ENCODE data around the gene GPBP1L1. TPM values are rescaled to one million over a fixed set of nuclear protein-coding genes. Genes with fewer than 3 reads are reported as not detected.

The GPBP1L1 gene
- total RNA-seq, 3 donors from 2014 or later = 167 to 246 (median 179) TPM

GRCh38 chr1:45583264-45583665 is 103.1 kb downstream of the GPBP1L1 start:
- Histone ChIP-seq H3K36me3 (ENCODE audit: low read depth) (no peaks in the 10 kb centered on the region), H3K9me3 (no peaks in the 10 kb centered on the region), H3K4me1 (ENCODE audit: low read depth) (peaks cover 19% of the 10 kb centered on the region), H3K4me3 (peak overlapping the region; percentile 83)
- DNase-seq (peak; percentile 94 to 97 (median 96)), ATAC-seq (peak; percentile 86)
- no peak for TF ChIP-seq CTCF (IDR thresholded peaks at IDR 0.05)
- intact Hi-C loops (cut with DNase I, micrococcal nuclease) = no loop called here

Other genes with a start within 250 kb of the GPBP1L1 start
- 10 to 100 TPM; 10.7 to 19.9 (median 10.8) TPM for gene TESK2, start 195.4 kb downstream of the GPBP1L1 start, total RNA-seq
- 1 to 10 TPM; 1.3 to 1.6 (median 1.5) TPM for gene CCDC163, start 186.5 kb downstream of the GPBP1L1 start, total RNA-seq
- gene MMACHC, start 186.2 kb downstream of the GPBP1L1 start, total RNA-seq = 10 to 100 TPM in 2 of 3 donors, 1 to 10 TPM in 1; 9.2 to 12.4 (median 11.2) TPM
- 100 to 1,000 TPM; 248 to 306 (median 295) TPM for gene PRDX1, start 164.6 kb downstream of the GPBP1L1 start, total RNA-seq
- gene AKR1A1, start 135.7 kb downstream of the GPBP1L1 start, total RNA-seq = 100 to 1,000 TPM; 118 to 206 (median 190) TPM
- gene NASP, start 102.5 kb downstream of the GPBP1L1 start, total RNA-seq = 10 to 100 TPM; 51.5 to 69.1 (median 60.1) TPM
- 1 to 10 TPM; 4.1 to 6.8 (median 6.0) TPM for gene CCDC17, start 62.5 kb downstream of the GPBP1L1 start, total RNA-seq
- 10 to 100 TPM; 17.2 to 25.5 (median 21.4) TPM for gene TMEM69, start 1.6 kb upstream of the GPBP1L1 start, total RNA-seq
- gene IPP, start 64.1 kb upstream of the GPBP1L1 start, total RNA-seq = 10 to 100 TPM; 18.4 to 21.1 (median 19.2) TPM
- 100 to 1,000 TPM in 1 of 3 donors, 10 to 100 TPM in 2; 90.0 to 158 (median 100.0) TPM for gene MAST2, start 117.1 kb upstream of the GPBP1L1 start, total RNA-seq

All from mucosa of descending colon (tissue), 3 donors.